ENCODE data around the gene ARHGAP30. TPM values are rescaled to one million over a fixed set of nuclear protein-coding genes. Genes with fewer than 3 reads are reported as not detected.

The ARHGAP30 gene
- total and polyA plus RNA-seq, 2 experiments from 2014 or later, result 0.21 TPM; not detected in 1

DNA sequence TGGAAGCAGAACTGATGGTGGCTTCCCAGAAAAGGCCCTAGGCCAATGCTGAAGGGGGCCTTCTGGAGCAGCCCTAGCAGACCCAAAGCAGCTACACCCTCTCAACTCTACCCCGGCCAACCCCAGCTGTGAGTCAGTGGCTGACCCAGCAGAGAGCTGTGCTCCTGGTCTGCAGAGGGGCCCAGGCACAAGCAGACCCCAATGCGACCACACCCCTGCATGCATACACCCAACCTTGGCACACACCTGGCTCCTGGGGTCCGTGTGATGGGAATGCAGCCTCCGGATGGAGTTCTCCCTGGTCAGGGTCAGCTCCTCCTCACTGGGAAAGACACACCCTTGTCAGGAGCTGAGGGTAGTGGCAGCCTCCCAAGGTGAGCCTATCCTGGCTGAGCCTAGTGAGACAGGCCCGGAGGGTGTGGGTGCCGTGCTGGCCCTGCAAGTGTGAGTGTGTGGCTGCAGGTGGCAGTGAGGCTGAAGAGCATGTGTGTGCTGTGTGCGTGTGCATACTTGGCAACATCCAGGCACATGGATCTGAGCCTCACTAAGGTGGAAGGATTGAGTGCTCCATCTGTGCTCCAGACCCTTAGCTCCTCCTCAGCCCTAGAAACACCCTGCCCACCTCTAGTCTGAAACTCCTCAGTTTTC is 3.9 kb upstream of the ARHGAP30 start:
- H3K9me3 ChIP-seq (ENCODE audit: low read depth), result no peaks in the 10 kb centered on the region
- no peak overlapping the region for H3K4me3 ChIP-seq
- no peaks in the 10 kb centered on the region for H3K79me2 ChIP-seq (ENCODE audit: insufficient read depth)
- no peak overlapping the region for H3K27ac ChIP-seq
- no peaks in the 10 kb centered on the region for H3K4me1 ChIP-seq (ENCODE audit: insufficient read depth)
- whole genome bisulfite sequencing, 2 experiments (ENCODE audit: low coverage in 1 of 2, low lambda C conversion rate in 2 of 2, missing lambda C conversion rate in 2 of 2), result 72 to 73% methylated on average over 7 of the region's 7 CpGs
- no peak overlapping the region for H3K9ac ChIP-seq
- no peak overlapping the region for H2AFZ ChIP-seq
- H4K20me1 ChIP-seq (ENCODE audit: insufficient read depth), result no peaks in the 10 kb centered on the region
- H3K27me3 ChIP-seq (replicated peaks; ENCODE audit: insufficient read depth), result no peaks in the 10 kb centered on the region
- H3K4me2 ChIP-seq (ENCODE audit: unreplicated experiment), result no peak overlapping the region
- TF ChIP-seq EZH2phosphoT487 (IDR thresholded peaks at IDR 0.05; ENCODE audit: insufficient read depth, low read depth), result no peak
- no peak for TF ChIP-seq EZH2 (IDR thresholded peaks at IDR 0.05; ENCODE audit: insufficient read depth, poor library complexity, severe bottlenecking)
- no peaks in the 10 kb centered on the region for H3F3A ChIP-seq (ENCODE audit: insufficient read depth)
- no peaks in the 10 kb centered on the region for H3K9me2 ChIP-seq (ENCODE audit: insufficient read depth)
- H3K36me3 ChIP-seq (ENCODE audit: low read depth), result no peaks in the 10 kb centered on the region
- in situ Hi-C loops (cut with MboI), result no loop called here
- no peak for DNase-seq

DNA sequence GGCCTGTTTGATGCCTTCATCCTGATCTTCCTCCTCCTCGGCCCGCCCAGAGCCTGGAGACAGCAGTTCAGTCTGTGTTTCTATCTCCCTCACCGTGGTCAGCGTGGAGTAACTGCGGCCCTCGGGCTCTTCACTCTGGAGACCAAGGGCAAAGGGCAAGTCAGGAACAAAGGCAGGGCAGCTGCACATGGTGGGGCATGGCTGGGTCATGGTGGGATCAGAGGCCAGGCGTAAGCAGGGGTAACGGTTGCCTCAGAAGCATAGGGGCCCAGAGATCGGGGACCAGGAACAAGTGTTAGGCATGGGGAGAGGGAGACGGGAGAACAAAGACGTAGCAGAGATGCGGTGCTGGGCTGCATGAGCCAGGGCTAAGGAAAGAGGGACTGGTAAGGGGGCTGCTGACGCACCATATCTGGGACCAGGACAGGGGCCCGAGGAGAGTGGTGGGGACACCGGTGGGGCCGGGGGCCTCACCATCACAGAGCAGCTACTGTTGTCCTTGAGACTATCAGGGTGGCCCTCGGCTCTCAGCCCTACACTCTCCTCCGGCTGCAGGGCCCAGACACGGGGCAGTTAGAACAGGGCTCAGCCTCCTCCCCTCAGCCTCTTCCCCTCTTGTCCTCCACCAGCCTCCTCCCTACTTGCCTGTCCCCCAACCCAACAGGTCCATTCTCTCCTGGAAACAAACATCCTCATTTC is 3.2 kb upstream of the ARHGAP30 start:
- Histone ChIP-seq H3K4me2 (ENCODE audit: unreplicated experiment) (no peak overlapping the region), H3K9me2 (ENCODE audit: insufficient read depth) (no peaks in the 10 kb centered on the region), H3F3A (ENCODE audit: insufficient read depth) (no peaks in the 10 kb centered on the region), H3K4me3 (no peak overlapping the region), H3K9ac (no peak overlapping the region), H2AFZ (no peak overlapping the region), H3K79me2 (ENCODE audit: insufficient read depth) (no peaks in the 10 kb centered on the region), H3K27ac (no peak overlapping the region), H3K9me3 (ENCODE audit: low read depth) (no peaks in the 10 kb centered on the region), H4K20me1 (ENCODE audit: insufficient read depth) (no peaks in the 10 kb centered on the region), H3K27me3 (replicated peaks; ENCODE audit: insufficient read depth) (no peaks in the 10 kb centered on the region), H3K4me1 (ENCODE audit: insufficient read depth) (no peaks in the 10 kb centered on the region), H3K36me3 (ENCODE audit: low read depth) (no peaks in the 10 kb centered on the region)
- 88 to 89% methylated on average over 19 of the region's 19 CpGs for WGBS, 2 experiments (ENCODE audit: low coverage in 1 of 2, low lambda C conversion rate in 2 of 2, missing lambda C conversion rate in 2 of 2)
- DNase-seq, result no peak
- TF ChIP-seq EZH2 (IDR thresholded peaks at IDR 0.05; ENCODE audit: insufficient read depth, poor library complexity, severe bottlenecking) (no peak), EZH2phosphoT487 (IDR thresholded peaks at IDR 0.05; ENCODE audit: insufficient read depth, low read depth) (no peak)
- in situ Hi-C loops (cut with MboI), result no loop called here

- H3K27ac ChIP-seq, result no peak overlapping the region
- peak; percentile 79 for DNase-seq
- no peak overlapping the region for H2AFZ ChIP-seq
- H3K4me1 ChIP-seq (ENCODE audit: insufficient read depth), result no peaks in the 10 kb centered on the region
- H3K4me2 ChIP-seq (ENCODE audit: unreplicated experiment), result no peak overlapping the region
- whole genome bisulfite sequencing, 2 experiments (ENCODE audit: low coverage in 1 of 2, low lambda C conversion rate in 2 of 2, missing lambda C conversion rate in 2 of 2), result 59 to 63% methylated on average over 9 of the region's 9 CpGs
- H3K9ac ChIP-seq, result no peak overlapping the region
- H3F3A ChIP-seq (ENCODE audit: insufficient read depth), result no peaks in the 10 kb centered on the region
- H4K20me1 ChIP-seq (ENCODE audit: insufficient read depth), result no peaks in the 10 kb centered on the region
- no peaks in the 10 kb centered on the region for H3K9me2 ChIP-seq (ENCODE audit: insufficient read depth)
- no peaks in the 10 kb centered on the region for H3K9me3 ChIP-seq (ENCODE audit: low read depth)
- H3K4me3 ChIP-seq, result no peak overlapping the region
- H3K79me2 ChIP-seq (ENCODE audit: insufficient read depth), result no peaks in the 10 kb centered on the region
- in situ Hi-C loops (cut with MboI), result no loop called here
- TF ChIP-seq EZH2 (IDR thresholded peaks at IDR 0.05; ENCODE audit: insufficient read depth, poor library complexity, severe bottlenecking) (no peak), EZH2phosphoT487 (IDR thresholded peaks at IDR 0.05; ENCODE audit: insufficient read depth, low read depth) (no peak)
- H3K27me3 ChIP-seq (replicated peaks; ENCODE audit: insufficient read depth), result no peaks in the 10 kb centered on the region
- no peaks in the 10 kb centered on the region for H3K36me3 ChIP-seq (ENCODE audit: low read depth)
Measured at GRCh38 chr1:161071886-161072371, 2.2 kb upstream of the ARHGAP30 start.

DNA sequence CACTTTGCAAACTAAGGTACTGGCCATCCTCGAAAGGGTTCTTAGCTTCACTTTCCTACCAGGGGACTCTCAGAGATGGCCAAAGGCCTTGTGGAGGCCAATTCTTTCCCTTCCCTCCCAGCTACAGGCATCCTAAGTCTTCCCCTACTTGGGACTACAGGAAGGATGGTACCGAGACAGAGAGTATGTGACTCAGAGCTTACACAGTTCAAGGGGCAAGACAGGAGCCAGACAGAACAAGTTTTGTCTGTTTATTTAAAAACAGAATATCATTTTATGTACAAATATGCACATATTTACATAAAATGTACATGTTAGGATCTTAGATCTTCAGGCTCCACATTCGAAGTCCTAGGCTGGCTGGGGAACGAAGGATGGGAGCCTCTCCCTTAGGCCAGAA is 1.1 kb upstream of the ARHGAP30 start:
- Histone ChIP-seq H3K9ac (no peak overlapping the region), H3K4me2 (ENCODE audit: unreplicated experiment) (no peak overlapping the region), H3K36me3 (ENCODE audit: low read depth) (no peaks in the 10 kb centered on the region), H2AFZ (no peak overlapping the region), H4K20me1 (ENCODE audit: insufficient read depth) (no peaks in the 10 kb centered on the region), H3K27me3 (replicated peaks; ENCODE audit: insufficient read depth) (no peaks in the 10 kb centered on the region), H3K4me1 (ENCODE audit: insufficient read depth) (no peaks in the 10 kb centered on the region), H3K9me3 (ENCODE audit: low read depth) (no peaks in the 10 kb centered on the region), H3K9me2 (ENCODE audit: insufficient read depth) (no peaks in the 10 kb centered on the region), H3F3A (ENCODE audit: insufficient read depth) (no peaks in the 10 kb centered on the region), H3K27ac (no peak overlapping the region), H3K79me2 (ENCODE audit: insufficient read depth) (no peaks in the 10 kb centered on the region), H3K4me3 (no peak overlapping the region)
- TF ChIP-seq EZH2 (IDR thresholded peaks at IDR 0.05; ENCODE audit: insufficient read depth, poor library complexity, severe bottlenecking) (no peak), EZH2phosphoT487 (IDR thresholded peaks at IDR 0.05; ENCODE audit: insufficient read depth, low read depth) (no peak)
- WGBS, 2 experiments (ENCODE audit: low coverage in 1 of 2, low lambda C conversion rate in 2 of 2, missing lambda C conversion rate in 2 of 2), result 83 to 90% methylated on average over 4 of the region's 4 CpGs
- DNase-seq, result no peak
- in situ Hi-C loops (cut with MboI), result no loop called here
